Fibroblast of pulmonary artery (primary cell): ENCODE data around the gene EPS8L3.

Experiments used
- DNase-seq: peaks from one replicate; pipeline ENCODE4 v3.0.0-alpha.2; 2010; ENCODE audit warnings: low read depth
- H3K4me3 ChIP-seq: replicated peaks from 2 replicates; pipeline ENCODE4 v1.5.1; 2011; ENCODE audit warnings: low read depth, mild to moderate bottlenecking, control low read depth, low read length, moderate library complexity
- CTCF ChIP-seq: IDR thresholded peaks from 2 replicates; pipeline ENCODE4 v1.5.1; 2011; ENCODE audit warnings: mild to moderate bottlenecking, control low read depth, low read length, inconsistent platforms; ENCODE audit errors: missing control alignments

EPS8L3 gene

GRCh38 chr1:109785446-109786111, 21.9 kb upstream of the EPS8L3 start:
- no peak overlapping the region for H3K4me3 ChIP-seq
- TF ChIP-seq CTCF: no peak
- no peak for DNase-seq

GRCh38 chr1:109784551-109785252, 21.0 kb upstream of the EPS8L3 start:
- H3K4me3 ChIP-seq: no peak overlapping the region
- no peak for DNase-seq
- no peak for TF ChIP-seq CTCF

GRCh38 chr1:109783436-109783835, 19.7 kb upstream of the EPS8L3 start:
- H3K4me3 ChIP-seq: no peak overlapping the region
- no peak for TF ChIP-seq CTCF
- DNase-seq: peak; percentile 78

- H3K4me3 ChIP-seq: no peak overlapping the region
- DNase-seq: no peak
- TF ChIP-seq CTCF: no peak
Observed at GRCh38 chr1:109782927-109783326, 19.2 kb upstream of the EPS8L3 start.

GRCh38 chr1:109782514-109782913, 18.8 kb upstream of the EPS8L3 start:
- H3K4me3 ChIP-seq: no peak overlapping the region
- DNase-seq: no peak
- TF ChIP-seq CTCF: no peak

- no peak for TF ChIP-seq CTCF
- no peak for DNase-seq
- no peak overlapping the region for H3K4me3 ChIP-seq
Observed at GRCh38 chr1:109781806-109782205, 18.1 kb upstream of the EPS8L3 start.

GRCh38 chr1:109780982-109781381, 17.3 kb upstream of the EPS8L3 start:
- H3K4me3 ChIP-seq: no peak overlapping the region
- DNase-seq: no peak
- TF ChIP-seq CTCF: no peak
